HepG2 (cell line): ENCODE results near the gene THRSP. TPM values are rescaled to one million over a fixed set of nuclear protein-coding genes. Genes with fewer than 3 reads are reported as not detected.

ENCODE experiments used
- ATAC-seq: fragments of 200-7000 bp; cut with Tn5 transposase; 3 replicates; pipeline ENCODE4 v1.9.1; 2020; ENCODE audit warnings: mild to moderate bottlenecking, moderate library complexity
- BruUV-seq: library from RNA; stranded (reverse); fragments of 400-500 nt; replicated peaks from 2 replicates; lab custom pipeline; 2021; lab: Mats Ljungman, UMichigan
- CTCF ChIA-PET: fragments of 300-600 bp; formaldehyde crosslinking; extraction: SDS; loops from one replicate; lab custom pipeline; 2021; ENCODE audit warnings: low total read pairs, inconsistent platforms, low intra/inter-chr PET ratio; lab: Yijun Ruan, JAX
- POLR2A ChIA-PET: fragments of 350-600 bp; sonication (Branson Sonifier 250); formaldehyde crosslinking; loops from one replicate; lab custom pipeline; 2020; ENCODE audit warnings: antibody characterized with exemption, inconsistent platforms; lab: Yijun Ruan, JAX
- DNase-seq: peaks from one replicate; pipeline ENCODE4 v3.0.0-alpha.2; 2015; ENCODE audit warnings: low spot score
- FAIRE-seq: peaks from 3 replicates; lab custom pipeline; 2011; peaks lifted over from hg19 to GRCh38; lab: Jason Lieb, UNC
- H2AFZ ChIP-seq: one replicate; pipeline ENCODE4 v1.6.1; 2011; ENCODE audit warnings: low read length, inconsistent platforms
- H3K27ac ChIP-seq: fragments of 300-600 bp; 3 replicates; pipeline ENCODE4 v1.8.0; 2011; ENCODE audit warnings: mixed run types, mild to moderate bottlenecking, mixed read lengths, low read length, inconsistent platforms; ENCODE audit not compliant: insufficient read depth; ENCODE audit errors: extremely low read length
- H3K27me3 ChIP-seq, 2 experiments: fragments of 200-600 bp in 1 of 2; 2 replicates in 1 of 2; 3 replicates in 1 of 2; pipeline versions ENCODE4 v1.6.0 to v1.8.0; 2011; ENCODE audit warnings: low read length in 2 of 2, mild to moderate bottlenecking in 2 of 2, moderate library complexity in 2 of 2, inconsistent platforms in 1 of 2; ENCODE audit not compliant: insufficient read depth in 2 of 2, control insufficient read depth in 1 of 2
- H3K36me3 ChIP-seq, 2 experiments: fragments of 200-600 bp in 1 of 2; replicated peaks in 1 of 2; 2 replicates in 1 of 2; 3 replicates in 1 of 2; pipeline versions ENCODE4 v1.5.1 to v1.8.0; 2011; ENCODE audit warnings: low read length in 2 of 2, inconsistent platforms in 1 of 2; ENCODE audit not compliant: insufficient read depth in 2 of 2, control insufficient read depth in 1 of 2
- H3K4me1 ChIP-seq: 2 replicates; pipeline ENCODE4 v1.5.1; 2012; ENCODE audit warnings: low read length, inconsistent platforms; ENCODE audit not compliant: insufficient read depth
- H3K4me2 ChIP-seq: 2 replicates; pipeline ENCODE4 v1.6.0; 2011; ENCODE audit warnings: low read depth, low read length, inconsistent platforms
- H3K4me3 ChIP-seq, 3 experiments: fragments of 200-600 bp in 1 of 3; sonication (generic), shearing (Covaris generic) in 1 of 3; replicated peaks in 1 of 3; 2 replicates each; pipeline ENCODE4 v1.5.1; 2011 to 2016; ENCODE audit warnings: low read length in 3 of 3, inconsistent platforms in 2 of 3, low read depth in 2 of 3, mild to moderate bottlenecking in 2 of 3, control low read depth in 1 of 3, mixed read lengths in 1 of 3; ENCODE audit not compliant: insufficient read depth in 1 of 3
- H3K79me2 ChIP-seq: one replicate; pipeline ENCODE4 v1.6.1; 2011; ENCODE audit warnings: low read length, inconsistent platforms; ENCODE audit not compliant: insufficient read depth
- H3K9ac ChIP-seq: 2 replicates; pipeline ENCODE4 v1.6.0; 2011; ENCODE audit warnings: mild to moderate bottlenecking, low read depth, low read length, inconsistent platforms; ENCODE audit not compliant: insufficient read depth
- H3K9me3 ChIP-seq: 2 replicates; pipeline ENCODE4 v1.5.1; 2012; ENCODE audit warnings: mild to moderate bottlenecking, low read length
- H4K20me1 ChIP-seq: 2 replicates; pipeline ENCODE4 v1.6.0; 2011; ENCODE audit warnings: inconsistent platforms, mild to moderate bottlenecking, low read length, moderate library complexity; ENCODE audit not compliant: insufficient read depth
- CSRNP1 ChIP-seq: sonication (generic); formaldehyde crosslinking; IDR thresholded peaks from 2 replicates; pipeline ENCODE4 v1.8.1; 2023; ENCODE audit warnings: mild to moderate bottlenecking, missing genetic modification reagents
- EHMT2 ChIP-seq: fragments of 200-600 bp; sonication (generic); IDR thresholded peaks from 2 replicates; pipeline ENCODE4 v1.7.0; 2017; ENCODE audit warnings: antibody characterized with exemption, low read depth, low read length, borderline replicate concordance
- FOXA3 ChIP-seq: IDR thresholded peaks from 2 replicates; pipeline ENCODE4 v1.6.1; 2016; ENCODE audit warnings: missing genetic modification reagents, missing compliant biosample characterization
- HNRNPL ChIP-seq: fragments of 200-400 bp; formaldehyde crosslinking; IDR thresholded peaks from 2 replicates; pipeline ENCODE4 v1.6.1; 2017; ENCODE audit warnings: mild to moderate bottlenecking, low read depth, low read length
- MYC ChIP-seq: sonication (generic); formaldehyde crosslinking; IDR thresholded peaks from 2 replicates; pipeline ENCODE4 v1.9.0; 2021; ENCODE audit warnings: missing genetic modification reagents, borderline replicate concordance
- SMAD3 ChIP-seq: sonication (generic); formaldehyde crosslinking; IDR thresholded peaks from 2 replicates; pipeline ENCODE4 v1.4.0; 2020; ENCODE audit warnings: missing genetic modification reagents
- SMARCC2 ChIP-seq: fragments of 450-650 bp; IDR thresholded peaks from 2 replicates; pipeline ENCODE4 v1.6.1; 2017; ENCODE audit warnings: antibody characterized with exemption, mild to moderate bottlenecking
- SMC3 ChIP-seq: IDR thresholded peaks from 2 replicates; pipeline ENCODE4 v1.6.1; 2011; ENCODE audit warnings: low read length, improper control_type of control experiment
- TGIF2 ChIP-seq: IDR thresholded peaks from 2 replicates; pipeline ENCODE4 v1.6.1; 2016; ENCODE audit warnings: control low read depth, missing compliant biosample characterization
- THAP11 ChIP-seq: IDR thresholded peaks from 2 replicates; pipeline ENCODE4 v1.6.1; 2016; ENCODE audit warnings: missing biosample characterization, missing genetic modification reagents
- THAP9 ChIP-seq: sonication (generic); formaldehyde crosslinking; IDR thresholded peaks from 2 replicates; pipeline ENCODE4; 2020; ENCODE audit warnings: missing genetic modification reagents, mild to moderate bottlenecking, borderline replicate concordance
- TRIM24 ChIP-seq: sonication (generic); formaldehyde crosslinking; IDR thresholded peaks from 2 replicates; pipeline ENCODE4 v1.8.0; 2022; ENCODE audit warnings: mild to moderate bottlenecking, missing genetic modification reagents
- ZFAT ChIP-seq: sonication (generic); formaldehyde crosslinking; conservative IDR thresholded peaks from 2 replicates; pipeline ENCODE4 v1.8.1; 2023; ENCODE audit warnings: missing genetic modification reagents, inconsistent platforms
- ZNF17 ChIP-seq: sonication (generic); formaldehyde crosslinking; IDR thresholded peaks from 2 replicates; pipeline ENCODE4 v1.5.0; 2020; ENCODE audit warnings: mild to moderate bottlenecking, missing genetic modification reagents
- ZNF317 ChIP-seq: sonication (generic); formaldehyde crosslinking; IDR thresholded peaks from 2 replicates; pipeline ENCODE4 v1.5.0; 2020; ENCODE audit warnings: mild to moderate bottlenecking, missing genetic modification reagents
- ZNF441 ChIP-seq: sonication (generic); formaldehyde crosslinking; IDR thresholded peaks from 2 replicates; pipeline ENCODE4 v1.7.0; 2021; ENCODE audit warnings: missing genetic modification reagents, borderline replicate concordance
- ZNF841 ChIP-seq: sonication (generic); formaldehyde crosslinking; IDR thresholded peaks from 2 replicates; pipeline ENCODE4 v1.8.1; 2023; ENCODE audit warnings: missing genetic modification reagents, borderline replicate concordance
- ZSCAN29 ChIP-seq: sonication (generic); formaldehyde crosslinking; conservative IDR thresholded peaks from 2 replicates; pipeline ENCODE4 v1.4.0; 2020; ENCODE audit warnings: mild to moderate bottlenecking, missing genetic modification reagents
- WGBS: methylation state at CpG from one replicate; pipeline ENCODE4 v1.1.6; 2017; ENCODE audit warnings: low lambda C conversion rate; 5-methylcytosine and 5-hydroxymethylcytosine counted together
- in situ Hi-C: cut with HindIII; loops from 2 replicates; pipeline ENCODE4 v1.10.0; 2017; ENCODE audit warnings: low pct_unique_long_range_greater_than_20kb; ENCODE audit not compliant: extremely low pct_ligation_motif_present
- intact Hi-C: fragments of 100-400 bp; cut with micrococcal nuclease; formaldehyde crosslinking; loops from one replicate; pipeline ENCODE4 v1.10.0; 2022; ENCODE audit not compliant: unreplicated experiment
- polyA plus RNA-seq, 8 experiments: library from polyadenylated mRNA; depleted of rRNA in 3 of 8; stranded (reverse) in 7 of 8; unstranded in 1 of 8; fragments of >200 nt; fragmentation: Illumina TruSeq in 4 of 8; extraction: Trizol in 4 of 8; gene quantifications; 2 replicates each; pipeline versions ENCODE4 v1.2.1 to v1.2.3, GENCODE V29; 2011 to 2016; ENCODE audit warnings: low read depth in 4 of 8, missing spikeins in 1 of 8, mixed read lengths in 1 of 8; ENCODE audit not compliant: insufficient read depth in 1 of 8
- total RNA-seq, 5 experiments: library from RNA; depleted of rRNA; stranded (reverse); fragments of >200 nt; fragmentation: Illumina TruSeq; extraction: Trizol; gene quantifications; 2 replicates each; pipeline ENCODE4 v1.2.3, GENCODE V29; 2016; ENCODE audit warnings: low read depth in 1 of 5

Gene THRSP
- total and polyA plus RNA-seq, 2 of the 13 experiments (the other 11 are each of a cell fraction or from before 2014, with no cell fraction given) = 0.13 to 0.58 TPM

DNA sequence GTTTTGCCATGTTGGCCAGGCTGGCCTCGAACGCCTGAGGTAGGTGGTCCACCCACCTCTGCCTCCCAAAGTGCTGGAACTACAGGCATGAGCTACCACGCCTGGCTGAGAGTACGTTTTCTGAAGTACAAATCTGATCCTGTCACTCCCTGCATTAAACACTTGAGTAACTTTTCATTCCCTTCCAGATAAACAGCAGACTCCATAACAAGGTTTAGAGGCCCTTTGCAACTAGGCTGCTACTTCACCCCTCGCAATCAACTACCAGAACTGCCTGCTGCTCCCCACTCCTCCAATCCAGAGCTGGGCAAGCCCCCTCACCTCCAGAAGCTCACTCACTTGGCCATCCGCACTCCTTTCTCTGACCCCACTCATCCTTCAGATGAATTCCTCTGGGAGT lies 42.0 kb upstream of the THRSP start:
- in situ Hi-C loops = no loop called here
- intact Hi-C loops = no loop called here
- Histone ChIP-seq H3K79me2 (no peaks in the 10 kb centered on the region), H3K27me3 (no peaks in the 10 kb centered on the region), H3K4me2 (peak overlapping the region; percentile 82)
- no peak for TF ChIP-seq HNRNPL
- no peak for TF ChIP-seq ZNF441 (CRISPR knock-in tag)
- TF ChIP-seq ZNF317 (CRISPR knock-in tag) = no peak
- no peak for TF ChIP-seq SMARCC2
- TF ChIP-seq EHMT2 = no peak
- no peak for TF ChIP-seq ZNF841 (CRISPR knock-in tag)
- no peak for TF ChIP-seq MYC
- TF ChIP-seq TRIM24 (CRISPR knock-in tag) = no peak
- TF ChIP-seq TGIF2 (CRISPR knock-in tag) = no peak
- TF ChIP-seq THAP9 (CRISPR knock-in tag) = no peak
- no peak for TF ChIP-seq ZNF17 (CRISPR knock-in tag)
- no peak for TF ChIP-seq SMC3
- TF ChIP-seq ZSCAN29 (CRISPR knock-in tag) = no peak
- no peak for TF ChIP-seq FOXA3
- TF ChIP-seq CSRNP1 (CRISPR knock-in tag) = no peak
- no peak for TF ChIP-seq THAP11 (CRISPR knock-in tag)
- no peak for TF ChIP-seq SMAD3 (CRISPR knock-in tag)
- TF ChIP-seq ZFAT (CRISPR knock-in tag) = no peak
- TF ChIP-seq, all 625 proteins: peak for 0
- BruUV-seq = no TSS peak
- Histone ChIP-seq H4K20me1 (no peaks in the 10 kb centered on the region), H3K4me1 (peaks cover 48% of the 10 kb centered on the region), H3K9me3 (no peaks in the 10 kb centered on the region), H3K36me3 (peaks cover 0 to 3% of the 10 kb centered on the region in 2 experiments; a peak in 2 of 5 replicates), H3K4me3 (peak overlapping the region in 1 of 3 experiments; percentile 79; a peak in 1 of 6 replicates), H3K9ac (peak overlapping the region; percentile 74; the same call in 1 of the 2 replicates), H3K27ac (peak overlapping the region; percentile 63), H2AFZ (no peak overlapping the region)
- ATAC-seq = no peak
- CTCF ChIA-PET = no interaction called here
- FAIRE-seq = no peak
- DNase-seq = no peak
- POLR2A ChIA-PET = interaction anchor here (1.0 to 4.8 kb wide), 4 partner anchors 10 to 56 kb away, joined by 3 to 27 read pairs (median 8); partner anchors contain the start of gene INTS4
- WGBS = 95% methylated on average over 5 of the region's 6 CpGs
